Endothelial cell of umbilical vein (primary cell): Measurements from ENCODE around the gene ARL8A.

Experiments
- CTCF ChIP-seq, 2 donors: IDR thresholded peaks; 1 replicate in 1 of 2; 2 replicates in 1 of 2; pipeline ENCODE4 v1.5.1; 2011; ENCODE audit warnings: low read length in 2 of 2, mild to moderate bottlenecking in 2 of 2, moderate library complexity in 2 of 2, control low read depth in 1 of 2, inconsistent platforms in 1 of 2, low read depth in 1 of 2; ENCODE audit not compliant: insufficient read depth in 1 of 2; ENCODE audit errors: extremely low read depth in 1 of 2
- EZH2 ChIP-seq: IDR thresholded peaks from 2 replicates; pipeline ENCODE4 v1.6.1; 2012; ENCODE audit warnings: borderline replicate concordance, low read depth, mild to moderate bottlenecking, moderate library complexity, low read length, inconsistent platforms; ENCODE audit not compliant: severe bottlenecking
- MAX ChIP-seq: IDR thresholded peaks from 2 replicates; pipeline ENCODE4 v1.6.1; 2011; ENCODE audit not compliant: insufficient read depth, insufficient read length
- POLR2A ChIP-seq: IDR thresholded peaks from 2 replicates; pipeline ENCODE4 v1.6.1; 2012; ENCODE audit warnings: low read depth, mild to moderate bottlenecking, control low read depth, low read length
- POLR2AphosphoS5 ChIP-seq: IDR thresholded peaks from 2 replicates; pipeline ENCODE4 v1.6.1; 2012; ENCODE audit warnings: low read depth, mild to moderate bottlenecking, control low read depth, low read length, moderate library complexity; ENCODE audit not compliant: insufficient read depth

- no peak for TF ChIP-seq MAX
- TF ChIP-seq CTCF (IDR thresholded peaks at IDR 0.05; ENCODE audit: extremely low read depth in 1 of 2, insufficient read depth in 1 of 2, low read depth in 1 of 2, low read length in 2 of 2) = no peak
- no peak for TF ChIP-seq POLR2A
- no peak for TF ChIP-seq POLR2AphosphoS5
- TF ChIP-seq EZH2 = no peak
Observed at GRCh38 chr1:202086579-202087350, 57.8 kb downstream of the ARL8A start.
